Measurements from ENCODE around the gene ARHGEF28. TPM values are rescaled to one million over a fixed set of nuclear protein-coding genes. Genes with fewer than 3 reads are reported as not detected.

ARHGEF28 gene
- total and polyA plus RNA-seq, 10 of the 15 experiments (the other 5 are each of a cell fraction or from before 2014, with no cell fraction given): 0.10 to 0.72 (median 0.22) TPM; not detected in 2

DNA sequence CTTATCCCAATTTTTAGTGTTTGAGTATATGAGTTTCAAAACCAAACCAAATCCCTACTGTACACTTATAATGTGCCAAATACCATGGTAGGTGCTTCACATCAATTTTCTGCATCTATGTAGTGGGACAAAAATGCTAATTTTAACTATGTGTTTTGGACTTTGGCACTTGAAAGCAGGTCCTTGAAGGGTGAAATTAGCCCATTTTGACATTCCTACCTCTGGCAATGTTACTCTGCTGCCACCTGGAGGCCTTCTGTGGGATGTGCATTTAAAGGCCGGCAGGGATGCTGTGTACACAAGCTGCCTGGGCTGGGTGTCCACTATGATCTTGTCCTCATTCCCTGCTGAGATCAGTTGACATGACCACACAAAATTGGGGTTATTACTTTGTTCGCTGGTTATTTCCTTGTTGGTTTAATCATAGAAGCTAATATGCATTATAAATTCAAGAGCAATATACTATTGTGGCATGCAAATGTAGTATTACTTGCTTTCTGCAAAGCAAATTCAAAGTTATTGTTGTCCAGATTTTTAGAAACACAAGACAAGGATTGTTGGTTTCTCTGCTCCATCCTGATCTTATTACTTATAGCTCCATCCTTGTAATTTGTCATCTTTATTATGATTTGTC is 166.8 kb downstream of the ARHGEF28 start:
- H3K4me1 ChIP-seq (ENCODE audit: control insufficient read depth, insufficient read depth, low read length): peaks cover 6% of the 10 kb centered on the region
- no peak overlapping the region for H2AFZ ChIP-seq (ENCODE audit: control insufficient read depth, low read depth, low read length)
- WGBS (ENCODE audit: insufficient coverage, insufficient replicate concordance, low lambda C conversion rate, missing lambda C conversion rate): 0% methylated on average over 2 of the region's 2 CpGs
- no TSS peak for BruUV-seq (replicated peaks)
- no peaks in the 10 kb centered on the region for H3K36me3 ChIP-seq (ENCODE audit: control insufficient read depth in 2 of 2, insufficient read depth in 2 of 2, low read length in 1 of 2)
- no peaks in the 10 kb centered on the region for H3K79me2 ChIP-seq (ENCODE audit: control insufficient read depth, insufficient read depth, low read length)
- no peak overlapping the region for H3K4me2 ChIP-seq (ENCODE audit: control insufficient read depth, insufficient read depth)
- peak; percentile 79 for ATAC-seq
- DNase-seq (ENCODE audit: low read depth, low spot score): peak; percentile 41
- CTCF ChIA-PET: interaction anchor here (0.6 to 16.6 kb wide), 42 partner anchors 9 to 857 kb away, joined by 3 to 565 read pairs (median 4); no protein-coding TSS in a partner anchor
- H3K4me3 ChIP-seq: no peak overlapping the region
- SMC1A ChIA-PET (ENCODE audit: uncharacterized antibody, unreplicated experiment): interaction anchor here (0.8 to 12.2 kb wide), 30 partner anchors 9 to 272 kb away, joined by 3 to 415 read pairs (median 5); no protein-coding TSS in a partner anchor
- no peaks in the 10 kb centered on the region for H4K20me1 ChIP-seq (ENCODE audit: control insufficient read depth, insufficient read depth)
- no peaks in the 10 kb centered on the region for H3K9me3 ChIP-seq (replicated peaks; ENCODE audit: control insufficient read depth, insufficient read depth, low read length)
- no peaks in the 10 kb centered on the region; a peak in 1 of 4 replicates for H3K27me3 ChIP-seq (replicated peaks in 1 of 2; ENCODE audit: control insufficient read depth in 2 of 2, insufficient read depth in 2 of 2, low read length in 1 of 2)
- peak; percentile 98 for FAIRE-seq
- no peak overlapping the region for H3K9ac ChIP-seq (ENCODE audit: control insufficient read depth, insufficient read depth, low read length)
- no peak overlapping the region for H3K27ac ChIP-seq (ENCODE audit: control insufficient read depth, insufficient read depth)
- RAD21 ChIA-PET (ENCODE audit: unreplicated experiment): interaction anchor here (0.7 to 9.7 kb wide), 18 partner anchors 9 to 293 kb away, joined by 3 to 302 read pairs (median 5); no protein-coding TSS in a partner anchor
- in situ Hi-C loops (cut with MboI) (loop anchor here (5.0 kb wide), 1 partner anchor 201 kb away; no protein-coding TSS in a partner anchor), intact Hi-C loops (cut with micrococcal nuclease; ENCODE audit: unreplicated experiment) (loop anchor here (1.0 to 5.0 kb wide), 6 partner anchors 100 to 854 kb away; no protein-coding TSS in a partner anchor)
- POLR2A ChIA-PET: interaction anchor here (0.6 to 1.4 kb wide), 3 partner anchors 52 to 203 kb away, joined by 3 to 6 read pairs (median 3); no protein-coding TSS in a partner anchor
- no peak for TF ChIP-seq PAX8 (IDR thresholded peaks at IDR 0.05)
- TF ChIP-seq STAT3 (IDR thresholded peaks at IDR 0.05; ENCODE audit: low read depth, low read length): no peak
- TF ChIP-seq, protein P1, sequence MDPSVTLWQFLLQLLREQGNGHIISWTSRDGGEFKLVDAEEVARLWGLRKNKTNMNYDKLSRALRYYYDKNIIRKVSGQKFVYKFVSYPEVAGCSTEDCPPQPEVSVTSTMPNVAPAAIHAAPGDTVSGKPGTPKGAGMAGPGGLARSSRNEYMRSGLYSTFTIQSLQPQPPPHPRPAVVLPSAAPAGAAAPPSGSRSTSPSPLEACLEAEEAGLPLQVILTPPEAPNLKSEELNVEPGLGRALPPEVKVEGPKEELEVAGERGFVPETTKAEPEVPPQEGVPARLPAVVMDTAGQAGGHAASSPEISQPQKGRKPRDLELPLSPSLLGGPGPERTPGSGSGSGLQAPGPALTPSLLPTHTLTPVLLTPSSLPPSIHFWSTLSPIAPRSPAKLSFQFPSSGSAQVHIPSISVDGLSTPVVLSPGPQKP (IDR thresholded peaks at IDR 0.05; ENCODE audit: low read depth, low read length): no peak
- TF ChIP-seq BHLHE40 (IDR thresholded peaks at IDR 0.05; ENCODE audit: borderline replicate concordance in 1 of 2, low read depth in 2 of 2, low read length in 1 of 2): 0 out of 4 replicates have a peak, but pooled peaks of 1 of the 2 experiments have one; percentile 5
- 0 out of 2 replicates have a peak, but pooled peaks have one; percentile 9 for TF ChIP-seq RAD51 (IDR thresholded peaks at IDR 0.05)
- peak; percentile 56; the same call in 1 of the 2 replicates for TF ChIP-seq SMARCA5 (IDR thresholded peaks at IDR 0.05)
- TF ChIP-seq, protein P2, sequence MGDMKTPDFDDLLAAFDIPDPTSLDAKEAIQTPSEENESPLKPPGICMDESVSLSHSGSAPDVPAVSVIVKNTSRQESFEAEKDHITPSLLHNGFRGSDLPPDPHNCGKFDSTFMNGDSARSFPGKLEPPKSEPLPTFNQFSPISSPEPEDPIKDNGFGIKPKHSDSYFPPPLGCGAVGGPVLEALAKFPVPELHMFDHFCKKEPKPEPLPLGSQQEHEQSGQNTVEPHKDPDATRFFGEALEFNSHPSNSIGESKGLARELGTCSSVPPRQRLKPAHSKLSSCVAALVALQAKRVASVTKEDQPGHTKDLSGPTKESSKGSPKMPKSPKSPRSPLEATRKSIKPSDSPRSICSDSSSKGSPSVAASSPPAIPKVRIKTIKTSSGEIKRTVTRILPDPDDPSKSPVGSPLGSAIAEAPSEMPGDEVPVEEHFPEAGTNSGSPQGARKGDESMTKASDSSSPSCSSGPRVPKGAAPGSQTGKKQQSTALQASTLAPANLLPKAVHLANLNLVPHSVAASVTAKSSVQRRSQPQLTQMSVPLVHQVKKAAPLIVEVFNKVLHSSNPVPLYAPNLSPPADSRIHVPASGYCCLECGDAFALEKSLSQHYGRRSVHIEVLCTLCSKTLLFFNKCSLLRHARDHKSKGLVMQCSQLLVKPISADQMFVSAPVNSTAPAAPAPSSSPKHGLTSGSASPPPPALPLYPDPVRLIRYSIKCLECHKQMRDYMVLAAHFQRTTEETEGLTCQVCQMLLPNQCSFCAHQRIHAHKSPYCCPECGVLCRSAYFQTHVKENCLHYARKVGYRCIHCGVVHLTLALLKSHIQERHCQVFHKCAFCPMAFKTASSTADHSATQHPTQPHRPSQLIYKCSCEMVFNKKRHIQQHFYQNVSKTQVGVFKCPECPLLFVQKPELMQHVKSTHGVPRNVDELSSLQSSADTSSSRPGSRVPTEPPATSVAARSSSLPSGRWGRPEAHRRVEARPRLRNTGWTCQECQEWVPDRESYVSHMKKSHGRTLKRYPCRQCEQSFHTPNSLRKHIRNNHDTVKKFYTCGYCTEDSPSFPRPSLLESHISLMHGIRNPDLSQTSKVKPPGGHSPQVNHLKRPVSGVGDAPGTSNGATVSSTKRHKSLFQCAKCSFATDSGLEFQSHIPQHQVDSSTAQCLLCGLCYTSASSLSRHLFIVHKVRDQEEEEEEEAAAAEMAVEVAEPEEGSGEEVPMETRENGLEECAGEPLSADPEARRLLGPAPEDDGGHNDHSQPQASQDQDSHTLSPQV (IDR thresholded peaks at IDR 0.05): peak; percentile 88; the same call in 1 of the 2 replicates
- TF ChIP-seq IRF4 (IDR thresholded peaks at IDR 0.05; ENCODE audit: low read depth, low read length): peak; percentile 67; the same call in 1 of the 2 replicates
- peak; percentile 99 for TF ChIP-seq SMC3 (IDR thresholded peaks at IDR 0.05; ENCODE audit: borderline replicate concordance, low read length)
- TF ChIP-seq CHD1 (IDR thresholded peaks at IDR 0.05; ENCODE audit: low read depth, low read length): no peak
- TF ChIP-seq DPF2 (IDR thresholded peaks at IDR 0.05): peak; percentile 15; the same call in 1 of the 2 replicates
- peak; percentile 96 to 99 (median 98); a peak in 5 of 6 replicates for TF ChIP-seq CTCF (IDR thresholded peaks at IDR 0.05 in 2 of 3, conservative IDR thresholded peaks at IDR 0.05 in 1 of 3; ENCODE audit: control insufficient read depth in 2 of 3, extremely low read depth in 1 of 3, insufficient read depth in 1 of 3, low read depth in 3 of 3, low read length in 3 of 3)
- TF ChIP-seq NBN (IDR thresholded peaks at IDR 0.05): peak; percentile 46; the same call in 1 of the 2 replicates
- TF ChIP-seq HSF1 (IDR thresholded peaks at IDR 0.05; ENCODE audit: low read depth, low read length): 0 out of 2 replicates have a peak, but pooled peaks have one; percentile 32

All from GM12878 (cell line).